HepG2 (cell line): ENCODE results near the gene ELAVL3. TPM values are rescaled to one million over a fixed set of nuclear protein-coding genes. Genes with fewer than 3 reads are reported as not detected.
A peak's percentile ranks its signal among the peaks of the same experiment; 100 is the strongest.

ENCODE experiments used
- CHD4 ChIP-seq: fragments of 200-600 bp; sonication (generic); IDR thresholded peaks from 2 replicates; pipeline ENCODE4 v1.7.0; 2017; ENCODE audit warnings: mild to moderate bottlenecking, low read length, borderline replicate concordance
- FOXC1 ChIP-seq: sonication (generic); formaldehyde crosslinking; IDR thresholded peaks from 2 replicates; pipeline ENCODE4 v1.8.0; 2022; ENCODE audit warnings: mild to moderate bottlenecking, missing genetic modification reagents, borderline replicate concordance
- HOXA5 ChIP-seq: sonication (generic); formaldehyde crosslinking; IDR thresholded peaks from 2 replicates; pipeline ENCODE4 v1.4.0; 2020; ENCODE audit warnings: missing genetic modification reagents
- NFE2L2 ChIP-seq: fragments of 150-350 bp; IDR thresholded peaks from 2 replicates; pipeline ENCODE4 v1.6.1; 2014; ENCODE audit warnings: low read length
- PLRG1 ChIP-seq: fragments of 450-650 bp; conservative IDR thresholded peaks from 2 replicates; pipeline ENCODE4 v1.6.1; 2016
- RARA ChIP-seq: IDR thresholded peaks from 2 replicates; pipeline ENCODE4 v1.6.1; 2016; ENCODE audit warnings: missing genetic modification reagents, missing compliant biosample characterization
- TBP ChIP-seq: sonication (generic); formaldehyde crosslinking; IDR thresholded peaks from 2 replicates; pipeline ENCODE4 v1.5.0; 2020; ENCODE audit warnings: missing genetic modification reagents
- ZMAT3 ChIP-seq: sonication (generic); formaldehyde crosslinking; conservative IDR thresholded peaks from 2 replicates; pipeline ENCODE4 v1.7.0; 2021; ENCODE audit warnings: missing genetic modification reagents
- ZNF674 ChIP-seq: sonication (generic); formaldehyde crosslinking; IDR thresholded peaks from 2 replicates; pipeline ENCODE4 v1.5.0; 2020; ENCODE audit warnings: low read depth, mild to moderate bottlenecking, missing genetic modification reagents
- ZNF773 ChIP-seq: sonication (generic); formaldehyde crosslinking; IDR thresholded peaks from 2 replicates; pipeline ENCODE4 v1.4.0; 2020; ENCODE audit warnings: missing genetic modification reagents, borderline replicate concordance
- ZNF878 ChIP-seq: sonication (generic); formaldehyde crosslinking; IDR thresholded peaks from 2 replicates; pipeline ENCODE4 v1.8.1; 2023; ENCODE audit warnings: mild to moderate bottlenecking, missing genetic modification reagents, moderate library complexity
- ZNF879 ChIP-seq: sonication (generic); formaldehyde crosslinking; IDR thresholded peaks from 2 replicates; pipeline ENCODE4 v1.8.1; 2023; ENCODE audit warnings: missing genetic modification reagents
- polyA plus RNA-seq, 8 experiments: library from polyadenylated mRNA; depleted of rRNA in 3 of 8; stranded (reverse) in 7 of 8; unstranded in 1 of 8; fragments of >200 nt; fragmentation: Illumina TruSeq in 4 of 8; extraction: Trizol in 4 of 8; gene quantifications; 2 replicates each; pipeline versions ENCODE4 v1.2.1 to v1.2.3, GENCODE V29; 2011 to 2016; ENCODE audit warnings: low read depth in 4 of 8, missing spikeins in 1 of 8, mixed read lengths in 1 of 8; ENCODE audit not compliant: insufficient read depth in 1 of 8
- total RNA-seq, 5 experiments: library from RNA; depleted of rRNA; stranded (reverse); fragments of >200 nt; fragmentation: Illumina TruSeq; extraction: Trizol; gene quantifications; 2 replicates each; pipeline ENCODE4 v1.2.3, GENCODE V29; 2016; ENCODE audit warnings: low read depth in 1 of 5
- TF ChIP-seq, protein P1 (sequence below): fragments of 450-650 bp; IDR thresholded peaks from 2 replicates; pipeline ENCODE4 v1.6.1; 2017; ENCODE audit warnings: mild to moderate bottlenecking
- TF ChIP-seq, protein P2 (sequence below): sonication (generic); formaldehyde crosslinking; IDR thresholded peaks from 2 replicates; pipeline ENCODE4 v1.5.1; 2020; ENCODE audit warnings: mild to moderate bottlenecking, missing genetic modification reagents, moderate library complexity
- TF ChIP-seq, protein P3 (sequence below): sonication (generic); formaldehyde crosslinking; IDR thresholded peaks from 2 replicates; pipeline ENCODE4 v1.5.0; 2020; ENCODE audit warnings: missing genetic modification reagents
- TF ChIP-seq, protein P4 (sequence below): sonication (generic); formaldehyde crosslinking; IDR thresholded peaks from 2 replicates; pipeline ENCODE4 v1.4.0; 2020; ENCODE audit warnings: missing genetic modification reagents, borderline replicate concordance
- TF ChIP-seq, protein P5 (sequence below): sonication (generic); formaldehyde crosslinking; IDR thresholded peaks from 2 replicates; pipeline ENCODE4 v1.4.0; 2020; ENCODE audit warnings: missing genetic modification reagents

The ELAVL3 gene
- total and polyA plus RNA-seq, 2 of the 13 experiments (the other 11 are each of a cell fraction or from before 2014, with no cell fraction given) = 0.03 TPM; not detected in 1

DNA sequence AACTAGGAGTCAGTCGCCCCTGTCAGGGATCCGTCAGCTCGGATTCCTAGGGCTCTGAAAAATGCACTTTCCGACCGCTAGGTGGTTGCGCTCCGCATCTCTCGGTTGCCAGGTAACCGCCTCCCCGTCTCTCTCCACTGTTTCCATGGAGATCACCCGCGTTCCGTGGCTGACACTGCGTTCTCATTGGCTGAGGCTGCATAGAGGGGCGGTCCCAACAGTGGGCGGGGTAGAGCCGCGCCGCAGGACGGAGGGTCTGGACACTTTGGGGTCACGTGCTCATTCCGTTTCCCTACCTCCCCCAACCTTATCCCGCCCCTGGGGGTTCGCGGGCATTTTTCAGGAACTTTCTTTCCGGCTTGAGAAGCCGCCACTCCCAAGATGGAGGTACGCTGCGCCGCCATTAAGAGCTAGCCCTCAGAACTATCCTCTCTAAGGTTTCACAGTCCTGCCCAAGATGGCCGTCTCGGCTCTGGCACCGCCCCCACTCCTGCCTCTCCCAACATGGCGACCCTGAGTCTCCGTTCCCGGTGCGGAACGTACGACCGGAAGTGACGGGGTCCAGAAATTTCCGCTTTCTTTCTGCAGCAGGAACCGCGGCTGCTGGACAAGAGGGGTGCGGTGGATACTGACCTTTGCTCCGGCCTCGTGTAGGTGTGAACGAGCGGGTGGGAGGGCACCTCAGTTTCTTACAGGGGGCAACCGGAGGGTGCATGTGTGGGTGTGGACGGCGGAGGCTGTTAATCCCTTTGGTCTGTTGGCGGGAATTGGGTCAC, 45.6 kb downstream of the ELAVL3 start, which contains the start of the genes ODAD3 and PRKCSH (continued):
- TF ChIP-seq, protein P1, sequence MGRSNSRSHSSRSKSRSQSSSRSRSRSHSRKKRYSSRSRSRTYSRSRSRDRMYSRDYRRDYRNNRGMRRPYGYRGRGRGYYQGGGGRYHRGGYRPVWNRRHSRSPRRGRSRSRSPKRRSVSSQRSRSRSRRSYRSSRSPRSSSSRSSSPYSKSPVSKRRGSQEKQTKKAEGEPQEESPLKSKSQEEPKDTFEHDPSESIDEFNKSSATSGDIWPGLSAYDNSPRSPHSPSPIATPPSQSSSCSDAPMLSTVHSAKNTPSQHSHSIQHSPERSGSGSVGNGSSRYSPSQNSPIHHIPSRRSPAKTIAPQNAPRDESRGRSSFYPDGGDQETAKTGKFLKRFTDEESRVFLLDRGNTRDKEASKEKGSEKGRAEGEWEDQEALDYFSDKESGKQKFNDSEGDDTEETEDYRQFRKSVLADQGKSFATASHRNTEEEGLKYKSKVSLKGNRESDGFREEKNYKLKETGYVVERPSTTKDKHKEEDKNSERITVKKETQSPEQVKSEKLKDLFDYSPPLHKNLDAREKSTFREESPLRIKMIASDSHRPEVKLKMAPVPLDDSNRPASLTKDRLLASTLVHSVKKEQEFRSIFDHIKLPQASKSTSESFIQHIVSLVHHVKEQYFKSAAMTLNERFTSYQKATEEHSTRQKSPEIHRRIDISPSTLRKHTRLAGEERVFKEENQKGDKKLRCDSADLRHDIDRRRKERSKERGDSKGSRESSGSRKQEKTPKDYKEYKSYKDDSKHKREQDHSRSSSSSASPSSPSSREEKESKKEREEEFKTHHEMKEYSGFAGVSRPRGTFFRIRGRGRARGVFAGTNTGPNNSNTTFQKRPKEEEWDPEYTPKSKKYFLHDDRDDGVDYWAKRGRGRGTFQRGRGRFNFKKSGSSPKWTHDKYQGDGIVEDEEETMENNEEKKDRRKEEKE = no peak
- no peak for TF ChIP-seq TBP
- TF ChIP-seq, protein P2, sequence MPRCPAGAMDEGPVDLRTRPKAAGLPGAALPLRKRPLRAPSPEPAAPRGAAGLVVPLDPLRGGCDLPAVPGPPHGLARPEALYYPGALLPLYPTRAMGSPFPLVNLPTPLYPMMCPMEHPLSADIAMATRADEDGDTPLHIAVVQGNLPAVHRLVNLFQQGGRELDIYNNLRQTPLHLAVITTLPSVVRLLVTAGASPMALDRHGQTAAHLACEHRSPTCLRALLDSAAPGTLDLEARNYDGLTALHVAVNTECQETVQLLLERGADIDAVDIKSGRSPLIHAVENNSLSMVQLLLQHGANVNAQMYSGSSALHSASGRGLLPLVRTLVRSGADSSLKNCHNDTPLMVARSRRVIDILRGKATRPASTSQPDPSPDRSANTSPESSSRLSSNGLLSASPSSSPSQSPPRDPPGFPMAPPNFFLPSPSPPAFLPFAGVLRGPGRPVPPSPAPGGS (CRISPR knock-in tag) = no peak
- peak; percentile 78 for TF ChIP-seq HOXA5 (CRISPR knock-in tag)
- TF ChIP-seq, protein P3, sequence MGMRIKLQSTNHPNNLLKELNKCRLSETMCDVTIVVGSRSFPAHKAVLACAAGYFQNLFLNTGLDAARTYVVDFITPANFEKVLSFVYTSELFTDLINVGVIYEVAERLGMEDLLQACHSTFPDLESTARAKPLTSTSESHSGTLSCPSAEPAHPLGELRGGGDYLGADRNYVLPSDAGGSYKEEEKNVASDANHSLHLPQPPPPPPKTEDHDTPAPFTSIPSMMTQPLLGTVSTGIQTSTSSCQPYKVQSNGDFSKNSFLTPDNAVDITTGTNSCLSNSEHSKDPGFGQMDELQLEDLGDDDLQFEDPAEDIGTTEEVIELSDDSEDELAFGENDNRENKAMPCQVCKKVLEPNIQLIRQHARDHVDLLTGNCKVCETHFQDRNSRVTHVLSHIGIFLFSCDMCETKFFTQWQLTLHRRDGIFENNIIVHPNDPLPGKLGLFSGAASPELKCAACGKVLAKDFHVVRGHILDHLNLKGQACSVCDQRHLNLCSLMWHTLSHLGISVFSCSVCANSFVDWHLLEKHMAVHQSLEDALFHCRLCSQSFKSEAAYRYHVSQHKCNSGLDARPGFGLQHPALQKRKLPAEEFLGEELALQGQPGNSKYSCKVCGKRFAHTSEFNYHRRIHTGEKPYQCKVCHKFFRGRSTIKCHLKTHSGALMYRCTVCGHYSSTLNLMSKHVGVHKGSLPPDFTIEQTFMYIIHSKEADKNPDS (CRISPR knock-in tag) = no peak
- TF ChIP-seq ZNF878 (CRISPR knock-in tag) = no peak
- no peak for TF ChIP-seq FOXC1
- TF ChIP-seq RARA (CRISPR knock-in tag) = no peak
- TF ChIP-seq, protein P4, sequence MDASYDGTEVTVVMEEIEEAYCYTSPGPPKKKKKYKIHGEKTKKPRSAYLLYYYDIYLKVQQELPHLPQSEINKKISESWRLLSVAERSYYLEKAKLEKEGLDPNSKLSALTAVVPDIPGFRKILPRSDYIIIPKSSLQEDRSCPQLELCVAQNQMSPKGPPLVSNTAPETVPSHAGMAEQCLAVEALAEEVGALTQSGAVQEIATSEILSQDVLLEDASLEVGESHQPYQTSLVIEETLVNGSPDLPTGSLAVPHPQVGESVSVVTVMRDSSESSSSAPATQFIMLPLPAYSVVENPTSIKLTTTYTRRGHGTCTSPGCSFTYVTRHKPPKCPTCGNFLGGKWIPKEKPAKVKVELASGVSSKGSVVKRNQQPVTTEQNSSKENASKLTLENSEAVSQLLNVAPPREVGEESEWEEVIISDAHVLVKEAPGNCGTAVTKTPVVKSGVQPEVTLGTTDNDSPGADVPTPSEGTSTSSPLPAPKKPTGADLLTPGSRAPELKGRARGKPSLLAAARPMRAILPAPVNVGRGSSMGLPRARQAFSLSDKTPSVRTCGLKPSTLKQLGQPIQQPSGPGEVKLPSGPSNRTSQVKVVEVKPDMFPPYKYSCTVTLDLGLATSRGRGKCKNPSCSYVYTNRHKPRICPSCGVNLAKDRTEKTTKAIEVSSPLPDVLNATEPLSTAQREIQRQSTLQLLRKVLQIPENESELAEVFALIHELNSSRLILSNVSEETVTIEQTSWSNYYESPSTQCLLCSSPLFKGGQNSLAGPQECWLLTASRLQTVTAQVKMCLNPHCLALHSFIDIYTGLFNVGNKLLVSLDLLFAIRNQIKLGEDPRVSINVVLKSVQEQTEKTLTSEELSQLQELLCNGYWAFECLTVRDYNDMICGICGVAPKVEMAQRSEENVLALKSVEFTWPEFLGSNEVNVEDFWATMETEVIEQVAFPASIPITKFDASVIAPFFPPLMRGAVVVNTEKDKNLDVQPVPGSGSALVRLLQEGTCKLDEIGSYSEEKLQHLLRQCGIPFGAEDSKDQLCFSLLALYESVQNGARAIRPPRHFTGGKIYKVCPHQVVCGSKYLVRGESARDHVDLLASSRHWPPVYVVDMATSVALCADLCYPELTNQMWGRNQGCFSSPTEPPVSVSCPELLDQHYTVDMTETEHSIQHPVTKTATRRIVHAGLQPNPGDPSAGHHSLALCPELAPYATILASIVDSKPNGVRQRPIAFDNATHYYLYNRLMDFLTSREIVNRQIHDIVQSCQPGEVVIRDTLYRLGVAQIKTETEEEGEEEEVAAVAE = peak; percentile 64; the same call in 1 of the 2 replicates
- no peak for TF ChIP-seq PLRG1
- TF ChIP-seq, protein P5, sequence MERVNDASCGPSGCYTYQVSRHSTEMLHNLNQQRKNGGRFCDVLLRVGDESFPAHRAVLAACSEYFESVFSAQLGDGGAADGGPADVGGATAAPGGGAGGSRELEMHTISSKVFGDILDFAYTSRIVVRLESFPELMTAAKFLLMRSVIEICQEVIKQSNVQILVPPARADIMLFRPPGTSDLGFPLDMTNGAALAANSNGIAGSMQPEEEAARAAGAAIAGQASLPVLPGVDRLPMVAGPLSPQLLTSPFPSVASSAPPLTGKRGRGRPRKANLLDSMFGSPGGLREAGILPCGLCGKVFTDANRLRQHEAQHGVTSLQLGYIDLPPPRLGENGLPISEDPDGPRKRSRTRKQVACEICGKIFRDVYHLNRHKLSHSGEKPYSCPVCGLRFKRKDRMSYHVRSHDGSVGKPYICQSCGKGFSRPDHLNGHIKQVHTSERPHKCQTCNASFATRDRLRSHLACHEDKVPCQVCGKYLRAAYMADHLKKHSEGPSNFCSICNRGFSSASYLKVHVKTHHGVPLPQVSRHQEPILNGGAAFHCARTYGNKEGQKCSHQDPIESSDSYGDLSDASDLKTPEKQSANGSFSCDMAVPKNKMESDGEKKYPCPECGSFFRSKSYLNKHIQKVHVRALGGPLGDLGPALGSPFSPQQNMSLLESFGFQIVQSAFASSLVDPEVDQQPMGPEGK (CRISPR knock-in tag) = peak; percentile 73
- TF ChIP-seq ZNF879 (CRISPR knock-in tag) = no peak
- no peak for TF ChIP-seq ZNF773 (CRISPR knock-in tag)
- TF ChIP-seq ZMAT3 (CRISPR knock-in tag) = 0 out of 2 replicates have a peak, but pooled peaks have one; percentile 46
- no peak for TF ChIP-seq CHD4
- no peak for TF ChIP-seq ZNF674
- TF ChIP-seq NFE2L2 = no peak
